Right hindlimb (tissue), 1 donor: ENCODE data around the gene PDGFRB.
A peak's percentile ranks its signal among the peaks of the same experiment; 100 is the strongest.

Source experiments
- DNase-seq: peaks from one replicate; pipeline ENCODE4 v3.0.0-alpha.2; 2018

PDGFRB gene

GRCh38 chr5:150126921-150127265 is 28.8 kb downstream of the PDGFRB start:
- DNase-seq, result no peak

- DNase-seq, result no peak
These were observed 29.3 kb downstream of the PDGFRB start for GRCh38 chr5:150126199-150126920.

GRCh38 chr5:150125334-150125733 is 30.3 kb downstream of the PDGFRB start:
- no peak for DNase-seq

GRCh38 chr5:150124596-150124995 is 31.0 kb downstream of the PDGFRB start:
- DNase-seq, result no peak

GRCh38 chr5:150124111-150124557 is 31.5 kb downstream of the PDGFRB start:
- DNase-seq, result no peak

- DNase-seq, result no peak
These were observed 32.1 kb downstream of the PDGFRB start for GRCh38 chr5:150123542-150123941.

- no peak for DNase-seq
These were observed 32.8 kb downstream of the PDGFRB start for GRCh38 chr5:150122536-150123481.

- peak; percentile 25 for DNase-seq
These were observed 33.5 kb downstream of the PDGFRB start for GRCh38 chr5:150122158-150122510.

- peak; percentile 13 for DNase-seq
These were observed 34.0 kb downstream of the PDGFRB start for GRCh38 chr5:150121448-150122157.

GRCh38 chr5:150120617-150121447 is 34.8 kb downstream of the PDGFRB start:
- peak; percentile 18 for DNase-seq

- DNase-seq, result peak; percentile 9
These were observed 35.6 kb downstream of the PDGFRB start for GRCh38 chr5:150120062-150120441.

- peak; percentile 16 for DNase-seq
These were observed 36.1 kb downstream of the PDGFRB start for GRCh38 chr5:150119421-150120061.

GRCh38 chr5:150118561-150119229 is 37.0 kb downstream of the PDGFRB start:
- peak; percentile 11 for DNase-seq

- no peak for DNase-seq
These were observed 37.6 kb downstream of the PDGFRB start for GRCh38 chr5:150117945-150118560.

- DNase-seq, result no peak
These were observed 38.8 kb downstream of the PDGFRB start for GRCh38 chr5:150116667-150117400.

GRCh38 chr5:150114773-150115408 is 40.8 kb downstream of the PDGFRB start:
- DNase-seq, result no peak

- peak; percentile 30 for DNase-seq
These were observed 41.5 kb downstream of the PDGFRB start for GRCh38 chr5:150114102-150114641.

- DNase-seq, result peak; percentile 19
These were observed 42.4 kb downstream of the PDGFRB start for GRCh38 chr5:150113047-150113744.
